HG03103 (cell line): ENCODE results near the gene BAIAP3.

ENCODE experiments used
- ATAC-seq: cut with Tn5 transposase; IDR thresholded peaks from one replicate; pipeline ENCODE4 v1.9.1; 2021; ENCODE audit warnings: low read depth; ENCODE audit not compliant: unreplicated experiment

The BAIAP3 gene

GRCh38 chr16:1362807-1363206 is 29.4 kb downstream of the BAIAP3 start:
- no peak for ATAC-seq

DNA sequence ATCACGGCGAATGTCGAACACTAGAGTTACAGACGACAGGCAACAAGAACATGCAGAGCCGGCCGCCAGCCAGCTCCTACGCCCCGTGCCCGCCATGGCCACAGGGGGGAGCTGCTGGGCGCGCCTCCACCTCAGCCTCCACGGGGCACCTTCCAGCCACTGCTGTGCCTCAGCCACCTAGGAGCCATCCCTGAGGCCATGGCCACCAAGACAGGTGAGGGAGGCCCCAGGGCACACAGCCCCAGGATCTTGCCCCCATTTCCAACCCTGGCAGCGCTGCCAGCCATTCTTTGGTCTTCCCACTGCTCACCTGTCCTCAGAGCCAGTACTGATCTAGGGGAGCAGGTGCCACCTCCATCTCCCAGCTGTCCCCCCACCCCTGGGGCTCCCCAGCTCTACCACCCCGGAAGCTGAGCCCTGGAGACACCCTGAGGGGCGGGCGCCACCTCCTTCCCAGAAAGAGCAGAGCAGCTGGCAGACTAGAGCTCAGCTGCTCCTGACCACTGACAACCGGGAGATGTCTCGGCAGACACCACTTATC is 30.1 kb downstream of the BAIAP3 start:
- no peak for ATAC-seq

DNA sequence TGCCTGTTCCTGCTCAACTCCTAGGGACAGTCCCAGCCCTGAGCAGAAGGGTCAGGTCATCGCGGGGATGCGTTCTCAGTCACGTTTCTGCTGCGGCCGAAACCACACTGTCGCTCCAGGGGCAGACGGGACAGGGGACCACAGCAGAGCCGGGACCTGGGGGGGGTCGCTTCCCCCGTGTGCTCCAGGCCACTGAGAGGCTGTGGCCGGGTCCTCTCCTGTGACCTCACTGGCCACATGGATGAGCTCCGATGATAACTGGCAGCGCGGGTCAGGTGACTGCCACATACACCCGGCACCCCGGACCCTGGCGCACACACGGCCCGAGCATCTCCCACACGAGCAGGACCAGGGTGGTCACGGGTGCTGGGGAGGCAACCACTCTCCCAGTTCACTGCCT is 31.1 kb downstream of the BAIAP3 start:
- no peak for ATAC-seq

- ATAC-seq: no peak
Observed at GRCh38 chr16:1366060-1366711, 32.7 kb downstream of the BAIAP3 start.

- no peak for ATAC-seq
Observed at GRCh38 chr16:1366712-1367299, 33.4 kb downstream of the BAIAP3 start.

- no peak for ATAC-seq
Observed at GRCh38 chr16:1367486-1368174, 34.2 kb downstream of the BAIAP3 start.

GRCh38 chr16:1371054-1371978 is 37.9 kb downstream of the BAIAP3 start:
- no peak for ATAC-seq

DNA sequence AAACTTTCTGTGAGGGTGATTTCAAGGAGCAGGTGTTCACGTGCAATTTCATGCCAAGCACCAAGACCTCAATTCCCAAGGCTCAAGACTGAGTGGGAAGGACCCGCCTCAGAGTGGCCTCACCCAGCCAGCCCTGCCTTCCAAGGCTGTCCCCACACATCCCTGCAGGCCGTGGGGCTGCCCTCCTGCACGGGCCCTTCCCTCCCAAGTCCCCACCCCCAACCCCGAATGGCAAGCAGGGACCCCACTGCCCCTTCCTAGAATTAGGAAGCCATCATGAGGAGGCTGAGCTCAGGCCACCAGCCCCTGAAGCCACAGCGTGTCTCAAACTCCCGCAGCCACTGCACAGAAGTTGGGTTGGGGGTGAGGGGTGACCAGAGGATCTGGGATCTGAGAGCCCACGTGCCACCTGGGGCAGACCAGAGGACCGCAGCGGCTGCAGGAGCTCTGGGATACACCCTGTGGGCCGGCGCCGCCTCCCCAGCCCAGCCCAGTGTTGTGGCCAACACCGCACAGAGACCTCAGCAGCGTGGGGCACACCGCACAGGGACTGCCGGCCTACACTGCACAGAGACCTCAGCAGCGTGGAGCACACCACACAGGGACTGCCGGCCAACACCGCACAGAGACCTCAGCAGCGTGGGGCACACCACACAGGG is 39.0 kb downstream of the BAIAP3 start:
- no peak for ATAC-seq

GRCh38 chr16:1374418-1375297 is 41.2 kb downstream of the BAIAP3 start:
- ATAC-seq: no peak

GRCh38 chr16:1375298-1375640 is 41.8 kb downstream of the BAIAP3 start:
- ATAC-seq: no peak

DNA sequence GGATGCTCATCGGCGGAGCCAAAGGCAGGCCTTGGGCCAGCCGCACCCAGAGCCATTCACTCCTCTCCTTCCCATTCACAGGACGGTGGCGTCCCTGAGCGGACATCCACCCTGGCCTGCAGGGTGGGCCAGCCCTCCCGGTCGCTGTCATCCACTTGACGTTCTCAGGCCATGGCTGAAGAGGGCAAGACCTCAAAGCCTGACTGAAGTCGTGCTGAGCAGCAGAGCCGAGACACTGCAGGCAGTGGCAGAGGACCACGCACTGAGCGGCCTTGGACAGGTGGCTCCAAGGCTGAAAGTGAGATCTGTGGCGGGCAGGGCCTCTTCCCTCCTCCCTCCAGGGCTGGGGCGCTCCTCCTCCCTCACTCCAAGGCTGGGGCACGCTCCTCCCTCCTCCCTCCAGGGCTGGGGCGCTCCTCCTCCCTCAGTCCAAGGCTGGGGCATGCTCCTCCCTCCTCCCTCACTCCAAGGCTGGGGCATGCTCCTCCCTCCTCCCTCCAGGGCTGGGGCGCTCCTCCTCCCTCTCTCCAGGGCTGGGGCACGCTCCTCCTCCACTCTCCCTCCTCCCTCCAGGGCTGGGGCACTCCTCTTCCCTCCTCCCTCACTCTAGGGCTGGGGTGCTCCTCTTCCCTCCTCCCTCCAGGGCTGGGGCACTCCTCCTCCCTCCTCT is 42.4 kb downstream of the BAIAP3 start:
- no peak for ATAC-seq

DNA sequence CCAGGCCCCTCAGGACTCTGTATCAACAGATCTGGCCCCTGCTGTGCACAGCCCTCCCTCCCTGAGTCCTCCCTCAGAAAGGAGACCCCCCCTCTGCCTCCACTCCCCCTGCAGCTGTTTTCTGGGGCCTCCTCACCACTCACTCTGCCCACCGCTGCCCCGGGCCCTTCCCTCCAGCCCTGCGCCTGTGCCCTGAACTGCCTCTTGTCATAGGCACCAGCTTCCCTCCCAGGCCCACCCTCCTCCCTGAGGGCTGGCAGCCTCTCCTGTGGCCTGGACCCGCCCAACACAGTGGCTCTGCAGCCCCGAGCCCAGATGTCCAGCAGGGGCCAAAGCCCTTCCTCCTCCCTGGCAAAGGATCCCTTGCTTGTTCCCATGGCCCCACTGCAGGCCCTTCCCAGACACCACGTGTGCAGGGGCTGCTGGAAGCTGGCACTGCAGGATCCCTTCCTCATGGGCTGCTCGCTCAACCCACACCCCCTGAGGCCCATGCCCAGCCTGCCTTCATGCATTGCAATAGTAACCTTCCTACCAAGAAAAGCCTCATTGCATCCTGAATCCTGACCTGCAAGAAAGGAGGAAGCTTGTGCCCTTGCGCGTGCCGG is 44.1 kb downstream of the BAIAP3 start:
- ATAC-seq: no peak

DNA sequence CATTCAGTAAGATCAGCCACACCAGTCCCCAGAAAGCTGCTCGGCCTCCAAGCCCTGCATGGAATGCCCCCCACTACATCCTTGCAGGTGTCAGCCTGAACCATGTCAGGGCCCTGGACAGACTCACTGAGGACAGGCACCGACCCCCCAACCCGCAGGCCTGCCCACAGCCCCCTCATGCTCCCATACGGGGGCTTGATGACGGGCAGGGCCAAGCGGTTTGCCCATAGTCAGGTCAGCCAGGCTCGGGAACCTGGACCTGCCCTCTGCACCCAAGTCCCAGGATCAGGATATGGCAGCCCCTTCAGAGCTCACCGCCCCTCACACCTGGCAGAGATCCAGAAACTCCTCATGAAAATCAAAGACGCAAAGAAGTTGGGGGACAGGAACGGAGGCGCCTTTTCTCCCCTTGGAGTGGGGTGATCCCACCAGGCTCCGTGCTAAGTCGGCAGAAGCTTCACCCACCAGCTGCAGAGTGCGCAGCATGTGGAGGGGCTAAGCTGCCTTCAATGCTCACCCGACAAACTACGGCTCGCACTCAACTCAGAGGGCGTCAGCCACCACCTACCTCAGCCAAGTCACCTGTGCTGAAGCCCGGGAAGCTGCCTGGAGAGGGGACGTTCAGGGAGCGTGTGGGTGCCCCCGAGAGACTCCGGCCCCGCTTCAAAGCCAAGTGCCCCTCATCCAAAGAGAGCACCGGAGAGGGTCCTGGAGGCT is 44.8 kb downstream of the BAIAP3 start:
- no peak for ATAC-seq

- ATAC-seq: no peak
Observed at GRCh38 chr16:1378804-1379303, 45.4 kb downstream of the BAIAP3 start.

DNA sequence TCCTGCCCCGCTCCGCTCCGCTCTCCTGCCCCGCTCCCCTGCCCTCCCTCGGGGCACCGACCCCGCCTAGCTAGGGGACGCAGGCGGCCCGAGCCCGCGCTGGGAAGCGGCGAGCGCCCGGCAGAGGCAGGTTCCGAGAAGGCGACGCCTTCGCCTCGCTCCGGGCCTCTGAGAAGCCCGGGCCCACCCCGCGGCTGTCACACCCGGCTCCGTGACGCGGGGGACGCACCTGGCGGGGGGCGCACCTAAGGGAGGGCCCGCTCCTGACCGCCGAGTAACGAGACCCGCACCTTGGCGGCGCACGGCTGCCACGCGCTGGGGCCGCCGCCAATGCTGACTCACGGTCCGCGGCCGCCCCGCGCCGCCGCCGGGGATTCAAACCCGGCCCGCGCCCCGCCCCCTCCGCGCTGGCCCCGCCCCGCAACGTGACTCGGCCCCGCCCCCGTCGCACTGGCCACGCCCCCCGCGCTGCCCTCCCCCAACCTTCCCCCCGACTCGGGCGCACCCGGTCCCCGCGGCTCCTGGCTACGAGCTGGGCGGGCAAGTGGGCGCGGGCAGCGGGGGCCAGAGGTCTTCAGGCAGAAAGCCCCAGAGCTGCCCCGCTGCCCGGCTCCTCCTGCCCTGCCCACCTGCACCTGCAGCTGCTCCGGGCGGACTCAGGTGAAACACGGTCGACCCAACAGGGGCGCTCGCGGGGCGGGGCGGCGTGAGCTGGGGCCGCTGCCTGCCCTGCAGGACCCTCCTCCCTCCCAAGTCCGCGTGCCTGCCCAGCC is 46.0 kb downstream of the BAIAP3 start:
- ATAC-seq: no peak

GRCh38 chr16:1380195-1380594 is 46.8 kb downstream of the BAIAP3 start:
- ATAC-seq: no peak
